GM04503 (cell line): ENCODE data around the gene FFAR2.

Experiments used
- DNase-seq: peaks from one replicate; pipeline ENCODE4 v3.0.0-alpha.2; 2012; ENCODE audit warnings: low read depth

Gene FFAR2

DNA sequence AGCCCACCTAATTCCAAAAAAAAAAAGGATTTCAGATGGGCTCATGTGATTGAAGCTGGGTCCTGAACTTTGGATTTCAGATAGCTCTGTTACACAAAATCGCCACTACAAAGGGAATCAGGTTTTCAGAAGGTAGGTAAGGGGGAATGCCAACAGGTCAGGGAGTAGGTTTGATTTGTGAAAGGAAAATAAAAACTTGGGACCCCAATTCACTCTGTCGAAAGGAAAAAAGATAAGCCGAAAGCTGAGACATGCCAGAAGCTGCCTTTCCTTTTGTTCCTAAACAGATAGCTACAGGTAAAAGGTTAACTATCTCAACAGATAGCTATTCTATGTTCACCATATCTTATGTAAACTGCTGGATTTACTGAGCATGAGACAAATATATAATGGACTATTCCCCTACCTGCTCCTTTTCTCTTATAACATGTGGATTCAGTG is 38.2 kb downstream of the FFAR2 start:
- DNase-seq, result no peak

DNA sequence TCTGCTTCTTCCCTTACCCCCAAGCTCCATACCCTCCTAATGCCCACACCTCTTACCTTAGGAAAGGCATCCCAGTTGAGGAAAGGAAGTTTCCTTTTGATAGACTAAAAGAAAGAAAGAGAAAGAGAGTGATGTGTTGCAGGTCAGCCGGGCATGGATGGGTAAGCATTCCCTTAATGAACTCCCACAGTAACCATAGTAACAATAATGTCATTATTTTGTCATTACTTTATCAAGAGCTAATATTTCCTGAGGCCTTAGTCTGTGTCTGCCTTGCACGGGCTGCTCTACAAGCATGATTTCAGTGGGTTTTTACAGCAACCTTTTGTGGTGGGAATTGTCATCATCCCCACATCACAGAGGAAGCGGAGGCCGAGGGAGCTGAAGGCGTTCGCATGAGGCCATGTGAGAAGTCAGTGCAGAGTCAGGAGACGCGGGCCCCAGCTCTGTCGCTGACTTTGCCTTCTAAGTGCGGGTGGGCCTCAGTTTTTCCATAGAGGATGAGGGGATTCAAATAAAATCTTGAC is 39.7 kb downstream of the FFAR2 start:
- no peak for DNase-seq

DNA sequence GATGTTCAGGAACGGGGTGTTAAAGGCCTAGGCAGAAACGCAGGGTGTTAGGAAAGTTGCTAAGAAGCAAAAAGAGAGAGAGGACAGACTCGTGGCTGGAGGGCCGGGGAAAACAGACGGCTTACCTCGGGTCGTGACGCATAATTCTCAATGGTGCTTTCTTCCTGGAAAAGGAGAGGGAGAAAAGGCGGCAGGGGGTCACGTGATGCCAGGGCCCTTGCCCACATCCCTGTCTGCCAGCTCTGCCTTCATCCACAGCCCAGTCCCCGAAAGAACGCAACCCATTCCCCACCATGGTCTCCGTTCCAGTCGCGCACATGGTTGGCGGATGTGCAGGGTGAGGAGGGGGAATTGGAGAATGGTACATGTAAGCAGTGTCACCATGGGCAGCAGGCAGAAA is 40.6 kb downstream of the FFAR2 start:
- DNase-seq, result no peak

DNA sequence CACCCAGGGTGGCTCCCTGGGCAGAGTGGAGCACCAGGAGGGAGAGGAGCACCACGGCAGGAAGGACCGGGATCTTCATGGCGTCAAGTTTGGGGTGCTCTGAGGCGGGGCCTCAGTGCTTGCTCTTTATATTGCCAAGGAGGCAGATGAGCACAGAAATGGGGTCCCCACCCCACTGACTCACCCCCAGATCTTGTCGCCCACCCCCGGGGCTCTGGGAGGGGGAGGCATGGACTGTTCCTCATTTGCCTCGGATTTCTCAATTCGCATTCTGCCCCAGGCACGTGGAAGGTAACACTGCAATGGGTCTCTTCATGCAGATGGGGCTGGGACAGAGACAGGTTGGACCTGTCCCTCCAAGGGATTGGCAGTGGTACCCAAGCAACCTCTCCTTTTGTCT is 42.3 kb downstream of the FFAR2 start, which contains the start of gene KRTDAP:
TSS of gene KRTDAP (minus strand) at position 101 of the 400 bp plus-strand sequence. CDS start at position 79, 22 bp downstream.
- DNase-seq, result no peak

DNA sequence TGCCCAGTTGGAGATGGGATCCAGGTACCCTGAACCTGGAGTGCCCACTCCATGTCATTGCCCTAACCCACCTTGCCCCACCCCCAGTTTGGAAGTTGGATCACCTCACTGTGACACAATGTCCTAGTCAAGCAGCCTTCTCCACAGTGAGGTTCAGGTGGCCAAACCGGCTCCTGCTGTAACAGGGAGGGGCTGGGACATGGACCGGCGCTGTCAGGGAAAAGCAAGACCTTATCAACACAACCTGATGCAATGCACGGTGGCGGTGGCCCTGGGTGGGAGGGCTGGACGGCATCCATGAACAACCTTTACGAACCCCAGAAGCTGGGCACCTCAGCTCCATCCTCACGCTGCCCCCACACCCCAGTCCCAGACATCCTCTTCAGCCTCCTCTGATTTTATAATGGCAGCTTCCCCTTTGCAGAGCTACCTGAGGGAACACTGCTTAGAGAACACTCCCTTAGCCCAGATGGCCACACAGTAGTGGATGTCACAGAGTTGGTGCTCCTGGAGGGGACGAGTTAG is 43.8 kb downstream of the FFAR2 start:
- no peak for DNase-seq

DNA sequence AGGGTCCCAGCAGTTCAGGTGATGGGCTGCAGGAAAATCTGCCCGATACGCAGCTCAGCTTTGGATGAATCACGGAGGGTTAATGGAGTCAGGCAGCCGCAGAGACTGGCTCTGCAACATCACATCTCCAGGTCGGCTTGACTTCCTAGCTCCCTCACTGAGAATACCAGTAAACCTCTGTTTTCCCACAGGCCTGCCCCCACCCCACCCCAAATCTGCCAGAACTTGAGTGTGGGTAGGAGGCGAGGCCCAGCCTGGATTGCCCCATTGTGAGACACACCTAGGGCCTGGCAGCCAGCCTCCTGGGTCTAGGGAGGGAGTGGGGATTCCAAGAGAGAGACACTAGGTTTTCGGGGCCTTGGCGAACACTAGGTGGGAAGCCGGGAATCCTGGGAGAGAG is 45.9 kb downstream of the FFAR2 start:
- no peak for DNase-seq

DNA sequence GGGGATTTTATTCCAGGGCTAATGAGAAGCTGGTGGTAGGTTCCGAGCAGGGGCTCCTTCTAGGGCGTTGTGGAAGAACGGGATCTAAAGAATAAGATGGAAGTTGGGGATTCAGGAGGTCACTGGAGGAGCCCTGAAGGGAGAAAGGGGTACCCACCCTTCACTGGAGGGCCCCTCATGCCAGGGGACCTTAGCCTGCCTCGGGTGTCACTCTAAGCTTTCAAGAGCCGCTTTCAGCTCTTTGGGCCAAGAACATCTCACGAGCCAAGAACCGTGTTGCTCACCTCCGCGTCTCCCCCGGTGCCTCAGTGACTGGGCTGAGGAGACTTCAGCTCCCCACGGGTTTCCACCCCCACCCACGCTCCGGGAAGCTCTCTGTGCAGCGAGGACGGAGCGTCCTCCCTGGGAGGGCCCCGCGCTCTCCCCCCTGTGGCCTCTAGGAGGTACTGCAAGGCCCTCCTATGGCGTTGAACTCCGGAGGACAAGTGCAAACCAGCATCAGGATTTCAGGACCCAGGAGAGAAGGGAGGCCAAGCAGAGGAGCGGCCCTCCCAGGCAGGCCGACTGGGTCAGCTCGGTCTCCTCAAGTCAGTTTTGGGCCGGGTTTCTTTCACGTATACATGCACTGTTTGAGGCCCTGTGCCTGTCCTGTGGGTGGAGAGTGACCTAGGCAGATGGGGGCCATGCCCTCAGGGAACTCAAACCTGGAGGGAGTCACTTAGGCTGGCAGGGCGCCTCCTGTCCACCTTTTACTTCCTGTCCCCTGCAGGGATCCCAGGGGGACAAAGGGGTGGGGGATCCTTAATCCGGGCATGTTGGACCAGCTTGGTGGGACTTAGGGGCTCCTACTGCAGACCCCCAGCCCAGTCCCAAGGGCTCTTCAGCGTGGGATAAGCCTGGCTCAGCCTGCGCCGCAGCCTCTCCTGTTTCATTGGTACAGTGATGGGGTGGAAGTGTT is 47.3 kb downstream of the FFAR2 start:
- no peak for DNase-seq

DNA sequence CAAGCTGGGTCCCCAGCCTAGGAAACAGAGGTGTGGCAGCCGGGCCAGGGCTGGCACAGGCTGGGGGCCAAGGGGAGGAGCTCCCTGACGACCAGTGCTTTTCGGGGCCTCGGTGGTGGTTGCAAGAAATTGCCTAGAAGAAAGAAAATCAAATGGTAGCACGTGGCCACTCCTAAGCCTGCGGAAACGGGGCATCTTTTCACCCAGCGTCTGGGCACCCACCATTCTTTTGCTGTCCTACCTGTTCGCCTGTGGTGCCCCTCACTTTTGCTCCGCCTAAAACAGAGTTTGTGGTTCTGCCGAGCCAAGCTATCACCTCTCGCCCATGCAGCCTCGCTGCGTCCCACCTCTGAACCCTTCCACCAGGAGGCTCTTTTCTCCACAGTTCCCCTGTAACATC is 49.3 kb downstream of the FFAR2 start:
- no peak for DNase-seq

DNA sequence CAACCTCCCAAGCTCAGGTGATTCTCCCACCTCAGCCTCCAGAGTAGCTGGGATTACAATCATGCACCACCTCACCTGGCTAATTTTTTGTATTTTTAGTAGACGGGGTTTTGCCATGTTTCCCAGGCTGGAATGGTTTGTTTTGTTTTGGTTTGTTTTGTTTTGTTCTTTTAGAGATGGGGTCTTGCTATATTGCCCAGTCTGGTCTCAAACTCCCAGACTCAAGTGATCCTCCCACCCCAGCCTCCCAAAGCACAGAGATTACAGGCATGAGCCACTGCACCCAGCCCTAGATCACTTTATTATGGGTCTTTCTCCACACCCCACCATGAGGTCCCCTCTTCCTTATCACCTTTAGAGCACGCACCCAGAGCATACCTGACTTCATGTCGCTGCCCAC is 50.2 kb downstream of the FFAR2 start:
- DNase-seq, result no peak

DNA sequence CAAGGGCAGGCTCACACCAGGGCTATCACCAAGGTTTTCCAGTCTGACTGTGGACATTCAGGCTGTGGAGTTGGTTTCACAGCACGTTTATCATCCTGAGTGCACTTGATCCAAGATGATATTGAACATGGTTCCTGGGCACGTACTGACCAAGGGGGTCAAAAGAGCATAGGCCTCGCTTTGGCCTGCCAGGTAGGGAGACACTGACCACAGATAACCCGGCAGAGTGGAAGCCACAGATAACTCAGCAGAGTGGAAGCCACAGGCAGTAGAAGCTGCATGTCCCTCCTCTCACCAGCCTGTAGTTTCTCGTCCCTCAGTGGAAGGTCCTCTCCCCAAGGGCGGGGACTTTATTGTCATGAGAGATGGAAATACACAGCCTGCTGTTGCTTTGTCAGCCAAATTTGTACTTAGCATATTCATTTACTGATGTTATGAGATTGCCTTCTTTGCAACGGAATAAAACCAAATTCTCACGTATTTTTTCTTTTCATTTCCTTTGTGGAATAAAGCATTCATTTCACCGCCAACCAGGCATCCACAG is 51.0 kb downstream of the FFAR2 start:
- no peak for DNase-seq

DNA sequence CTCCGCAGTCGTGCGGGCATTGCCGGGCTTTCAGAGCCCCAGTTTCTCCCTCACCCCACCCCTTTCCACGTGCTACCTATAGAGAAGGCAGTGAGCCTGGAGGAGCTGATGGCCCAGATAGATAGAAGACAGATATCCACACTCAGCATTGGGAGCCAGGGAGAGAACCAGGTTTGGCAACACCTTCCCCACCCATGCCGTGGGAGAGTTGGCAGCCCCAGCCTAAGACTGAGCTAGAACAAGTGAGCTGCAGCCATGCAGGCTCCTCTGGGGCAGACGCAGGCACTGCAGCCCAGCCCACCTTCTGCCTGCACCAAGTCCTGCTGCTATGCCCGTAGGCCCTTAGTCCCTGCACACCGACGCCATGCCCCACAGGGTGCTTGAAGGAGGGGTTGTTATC is 52.6 kb downstream of the FFAR2 start:
- DNase-seq, result no peak
